Lung (tissue), 12 donors: ENCODE measurements around the gene CNDP2. TPM values are rescaled to one million over a fixed set of nuclear protein-coding genes. Genes with fewer than 3 reads are reported as not detected.

Source experiments
- ATAC-seq: fragments of 200-7000 bp; cut with Tn5 transposase; one replicate; pipeline ENCODE4 v1.9.1; 2020; ENCODE audit warnings: moderate number of reproducible peaks; ENCODE audit not compliant: insufficient read depth, low FRiP score
- DNase-seq, 3 donors: peaks; one replicate each; pipeline ENCODE4 v3.0.0-alpha.2; 2013 to 2017
- H3K27ac ChIP-seq, 2 donors: one replicate each; pipeline ENCODE4 v1.5.1; 2013; ENCODE audit warnings: mild to moderate bottlenecking in 2 of 2, moderate library complexity in 2 of 2, control low read depth in 1 of 2, inconsistent platforms in 1 of 2, low read depth in 1 of 2, low read length in 1 of 2
- H3K27me3 ChIP-seq, 3 donors: one replicate each; pipeline ENCODE4 v1.5.1; 2013; ENCODE audit warnings: low read length in 2 of 3; ENCODE audit not compliant: control insufficient read depth in 3 of 3, insufficient read depth in 3 of 3
- H3K36me3 ChIP-seq, 4 donors: one replicate each; pipeline ENCODE4 v1.5.1; 2013; ENCODE audit warnings: low read length in 4 of 4, mild to moderate bottlenecking in 1 of 4, moderate library complexity in 1 of 4; ENCODE audit not compliant: control insufficient read depth in 4 of 4, insufficient read depth in 4 of 4
- H3K4me1 ChIP-seq, 5 donors: one replicate each; pipeline ENCODE4 v1.5.1; 2013; ENCODE audit warnings: low read length in 5 of 5, mild to moderate bottlenecking in 2 of 5, moderate library complexity in 1 of 5; ENCODE audit not compliant: control insufficient read depth in 5 of 5, insufficient read depth in 5 of 5
- H3K4me3 ChIP-seq: one replicate; pipeline ENCODE4 v1.5.1; 2013; ENCODE audit warnings: mild to moderate bottlenecking, control low read depth, moderate library complexity
- H3K9ac ChIP-seq, 2 donors: one replicate each; pipeline ENCODE4 v1.5.1; 2013; ENCODE audit warnings: low read length in 2 of 2, control low read depth in 1 of 2; ENCODE audit not compliant: insufficient read depth in 1 of 2
- H3K9me3 ChIP-seq, 4 donors: one replicate each; pipeline ENCODE4 v1.5.1; 2013; ENCODE audit warnings: low read length in 3 of 4, mild to moderate bottlenecking in 1 of 4, moderate library complexity in 1 of 4; ENCODE audit not compliant: control insufficient read depth in 4 of 4, insufficient read depth in 3 of 4
- WGBS, 2 donors: extraction: QIAGEN DNeasy Blood & Tissue Kit; methylation state at CpG; one replicate each; pipeline ENCODE4 v1.1.7; 2013; 5-methylcytosine and 5-hydroxymethylcytosine counted together
- polyA plus RNA-seq, 2 donors: library from polyadenylated mRNA; stranded (reverse); fragments of 200-250 nt; gene quantifications; one replicate each; pipeline ENCODE4 v1.2.1, GENCODE V29; 2013
- total RNA-seq, 2 donors: library from RNA; depleted of rRNA in 1 of 2; stranded (reverse); fragments of >200 nt in 1 of 2; gene quantifications; one replicate each; pipeline ENCODE4 v1.2.1, GENCODE V29; 2014 to 2021
- TF ChIP-seq, protein P1 (sequence below): IDR thresholded peaks from 2 replicates; pipeline ENCODE4 v1.5.1; 2012; ENCODE audit warnings: mild to moderate bottlenecking; ENCODE audit errors: control extremely low read depth, extremely low read depth
- donor health status: control.
- donor health status: control.
- donor health status: Bipolar disorder and iron deficiency.
- donor health status: healthy.
- donor health status: DM: yes; HTN: yes; CAD: no.

The CNDP2 gene
- total and polyA plus RNA-seq, 4 donors = 152 to 311 (median 191) TPM

DNA sequence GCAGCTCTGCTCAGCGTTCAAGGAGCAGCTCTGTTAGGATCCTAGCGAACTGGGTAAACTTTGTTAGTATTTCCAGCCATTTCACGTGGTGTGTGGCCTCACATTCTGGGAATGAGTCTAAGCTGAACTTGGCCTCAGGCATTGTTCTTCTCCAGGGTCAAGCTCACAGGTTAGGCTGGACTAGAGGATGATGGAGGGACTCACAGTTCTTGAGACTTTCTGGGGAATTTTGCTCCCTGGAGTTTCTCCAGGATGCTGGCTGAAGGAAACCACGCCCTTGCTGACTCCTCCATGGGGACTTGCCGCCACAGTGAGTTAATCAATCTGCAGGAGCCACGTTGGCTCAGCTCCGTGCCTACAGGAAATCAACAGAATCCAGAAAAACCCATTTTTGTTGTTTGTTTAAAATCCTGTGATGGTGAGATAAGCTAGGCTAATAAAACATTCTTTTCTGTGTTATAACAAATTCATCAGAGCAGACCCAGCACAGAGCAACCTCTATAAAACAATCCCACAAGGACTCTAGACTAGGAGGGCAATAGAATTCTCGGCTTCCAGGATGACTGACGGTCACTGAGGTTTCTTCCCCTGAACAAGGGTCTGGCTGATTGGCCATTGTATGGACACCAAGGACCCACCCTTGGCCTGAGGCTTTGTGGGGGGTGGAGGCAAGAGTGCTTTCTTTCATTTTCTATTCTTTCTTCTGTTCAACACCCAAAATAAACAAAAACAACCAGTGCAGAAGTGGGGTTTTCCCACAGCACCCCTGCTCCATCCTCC lies 50.8 kb downstream of the CNDP2 start:
- Histone ChIP-seq H3K4me3 (no peak overlapping the region), H3K9me3 (peaks cover 0 to 5% (median 3%) of the 10 kb centered on the region in 4 donors), H3K27me3 (no peaks in the 10 kb centered on the region), H3K36me3 (no peaks in the 10 kb centered on the region), H3K9ac (no peak overlapping the region), H3K27ac (peak overlapping the region; percentile 65 to 74), H3K4me1 (peaks cover 0 to 10% (median 0%) of the 10 kb centered on the region in 5 donors)
- 42 to 65% methylated on average over 9 of the region's 9 CpGs for WGBS, 2 donors
- DNase-seq (peak in 2 of 3 donors; percentile 36 to 48), ATAC-seq (peak; percentile 15)
- TF ChIP-seq, protein P1, sequence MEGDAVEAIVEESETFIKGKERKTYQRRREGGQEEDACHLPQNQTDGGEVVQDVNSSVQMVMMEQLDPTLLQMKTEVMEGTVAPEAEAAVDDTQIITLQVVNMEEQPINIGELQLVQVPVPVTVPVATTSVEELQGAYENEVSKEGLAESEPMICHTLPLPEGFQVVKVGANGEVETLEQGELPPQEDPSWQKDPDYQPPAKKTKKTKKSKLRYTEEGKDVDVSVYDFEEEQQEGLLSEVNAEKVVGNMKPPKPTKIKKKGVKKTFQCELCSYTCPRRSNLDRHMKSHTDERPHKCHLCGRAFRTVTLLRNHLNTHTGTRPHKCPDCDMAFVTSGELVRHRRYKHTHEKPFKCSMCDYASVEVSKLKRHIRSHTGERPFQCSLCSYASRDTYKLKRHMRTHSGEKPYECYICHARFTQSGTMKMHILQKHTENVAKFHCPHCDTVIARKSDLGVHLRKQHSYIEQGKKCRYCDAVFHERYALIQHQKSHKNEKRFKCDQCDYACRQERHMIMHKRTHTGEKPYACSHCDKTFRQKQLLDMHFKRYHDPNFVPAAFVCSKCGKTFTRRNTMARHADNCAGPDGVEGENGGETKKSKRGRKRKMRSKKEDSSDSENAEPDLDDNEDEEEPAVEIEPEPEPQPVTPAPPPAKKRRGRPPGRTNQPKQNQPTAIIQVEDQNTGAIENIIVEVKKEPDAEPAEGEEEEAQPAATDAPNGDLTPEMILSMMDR = no peak

DNA sequence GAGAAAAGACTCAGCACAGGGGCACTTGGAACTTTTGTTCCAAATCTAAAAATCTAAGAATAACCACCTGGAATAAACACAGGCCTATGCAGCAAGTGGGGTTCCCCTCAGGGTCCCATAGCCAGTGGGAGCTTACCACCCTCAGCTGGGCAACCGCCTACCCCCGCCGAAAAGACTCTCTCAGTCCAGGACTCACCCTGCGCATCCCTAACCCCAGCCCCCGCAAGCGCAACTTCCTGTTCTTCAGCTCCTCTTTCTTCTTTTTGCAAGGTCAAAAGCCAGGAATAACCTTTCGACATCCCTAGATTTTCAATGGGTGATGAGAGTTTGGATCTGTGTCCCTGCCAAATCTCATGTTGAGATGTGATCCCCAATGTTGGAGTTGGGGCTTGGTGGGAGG lies 51.7 kb downstream of the CNDP2 start:
- Histone ChIP-seq H3K27ac (peak overlapping the region in 1 of 2 donors; percentile 36), H3K36me3 (no peaks in the 10 kb centered on the region), H3K9me3 (peaks cover 0 to 5% (median 3%) of the 10 kb centered on the region in 4 donors), H3K4me1 (peaks cover 0 to 10% (median 0%) of the 10 kb centered on the region in 5 donors), H3K4me3 (no peak overlapping the region), H3K27me3 (no peaks in the 10 kb centered on the region), H3K9ac (no peak overlapping the region)
- DNase-seq (no peak), ATAC-seq (no peak)
- TF ChIP-seq, protein P1 = no peak
- 93 to 95% methylated on average over 7 of the region's 7 CpGs for WGBS, 2 donors

DNA sequence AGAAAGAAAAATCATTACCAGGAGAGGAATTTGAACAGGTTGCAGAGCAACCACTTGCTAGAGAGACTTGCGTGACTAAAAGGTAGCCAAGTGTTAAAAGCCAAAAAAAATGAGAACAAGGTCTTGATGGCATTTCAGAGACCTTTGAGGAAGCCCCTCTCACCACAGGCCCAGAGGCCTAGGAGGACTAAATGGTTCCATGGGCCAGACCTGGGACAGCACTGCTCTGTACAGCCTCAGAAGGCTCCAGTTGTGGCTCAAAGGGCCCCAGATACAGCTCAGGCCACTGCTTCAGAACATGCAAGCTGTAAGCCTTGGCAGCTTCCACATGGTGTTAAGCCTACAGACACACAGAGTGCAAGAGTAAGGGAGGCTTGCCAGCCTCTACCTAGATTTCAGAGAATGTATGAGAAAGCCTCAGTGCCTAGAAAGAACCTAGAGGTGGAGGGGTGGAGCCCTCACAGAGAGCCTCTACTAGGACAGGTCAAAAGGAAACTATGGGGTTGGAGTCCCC lies 53.5 kb downstream of the CNDP2 start:
- Histone ChIP-seq H3K27me3 (no peaks in the 10 kb centered on the region), H3K4me1 (peaks cover 0 to 10% (median 0%) of the 10 kb centered on the region in 5 donors), H3K36me3 (no peaks in the 10 kb centered on the region), H3K9ac (no peak overlapping the region), H3K4me3 (no peak overlapping the region), H3K27ac (no peak overlapping the region), H3K9me3 (peaks cover 0 to 5% (median 3%) of the 10 kb centered on the region in 4 donors)
- DNase-seq (no peak), ATAC-seq (no peak)
- TF ChIP-seq, protein P1 = no peak
- WGBS, 2 donors = 93 to 98% methylated on average over 1 of the region's 1 CpG
